ENCODE results near the gene ANO7.
A peak's percentile ranks its signal among the peaks of the same experiment; 100 is the strongest.

Gene ANO7

DNA sequence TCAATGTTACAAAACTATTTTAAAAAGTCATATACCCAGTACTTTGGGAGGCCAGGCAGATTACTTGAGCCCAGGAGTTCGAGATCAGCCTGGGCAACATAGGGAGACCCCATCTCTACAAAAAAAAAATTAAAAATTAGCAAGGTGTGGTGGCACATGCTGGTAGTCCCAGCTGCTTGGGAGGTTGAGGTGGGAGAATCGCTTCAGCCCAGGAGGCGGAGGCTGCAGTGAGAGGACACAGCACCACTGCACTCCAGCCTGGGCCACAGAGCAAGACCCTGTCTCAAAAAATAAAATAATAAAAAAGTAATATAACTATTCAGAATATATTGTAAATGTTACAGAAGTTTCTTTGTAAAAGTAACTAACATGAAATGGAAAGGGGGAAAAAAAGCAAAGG lies 41.1 kb upstream of the ANO7 start:
- no peak for TF ChIP-seq CTCF (conservative IDR thresholded peaks at IDR 0.05)
- H3K27ac ChIP-seq: peak overlapping the region; percentile 83; the same call in 1 of the 2 replicates

- peak overlapping the region; percentile 83 for H3K27ac ChIP-seq
- TF ChIP-seq CTCF (conservative IDR thresholded peaks at IDR 0.05): no peak
Measured at GRCh38 chr2:241148239-241148638, 40.2 kb upstream of the ANO7 start.

DNA sequence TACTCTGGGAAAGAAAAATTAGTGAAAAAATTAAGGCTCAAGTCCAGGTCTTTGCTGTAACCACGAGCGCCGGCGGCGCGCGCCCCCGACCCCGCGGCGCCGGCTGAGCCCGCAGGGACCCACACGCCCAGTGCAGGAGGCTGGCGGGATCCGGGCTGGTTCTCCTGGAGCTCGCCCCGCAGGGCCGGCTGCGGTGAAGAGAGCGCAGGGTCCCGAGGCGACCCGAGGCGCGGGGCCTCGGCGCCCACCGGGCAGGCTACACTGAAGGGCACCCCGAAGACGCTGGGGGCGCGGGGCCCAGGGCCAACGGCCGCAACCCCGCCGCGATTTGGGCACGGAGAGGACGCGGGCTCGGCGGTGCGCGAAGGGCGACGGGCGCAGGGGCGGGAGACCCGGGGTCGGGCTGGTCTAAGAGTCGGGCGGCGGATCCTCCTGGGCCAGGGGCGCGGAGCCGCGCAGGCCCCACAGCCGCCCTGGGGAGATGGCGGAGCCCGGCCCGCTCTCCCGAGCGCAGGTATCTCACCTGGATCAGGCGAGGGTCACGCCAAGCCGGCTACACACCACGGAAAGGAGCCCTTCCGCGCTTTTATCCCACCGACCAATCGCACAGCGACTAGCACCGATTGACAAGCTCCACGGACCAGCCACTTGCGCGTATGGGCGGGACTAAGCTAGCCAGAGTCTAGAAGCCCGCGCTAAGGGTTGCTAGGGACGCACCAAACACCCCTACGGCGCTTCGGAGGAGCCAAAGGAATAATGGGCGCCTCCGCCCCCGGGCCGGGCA lies 39.4 kb upstream of the ANO7 start, which contains the start of gene PASK:
PASK (minus strand) TSS at position 582 of the 784 bp plus-strand sequence. CDS start 6,440 bp downstream, outside the sequence.
- TF ChIP-seq CTCF (conservative IDR thresholded peaks at IDR 0.05): no peak
- H3K27ac ChIP-seq: peak within 1 kb of the TSS; percentile 83

DNA sequence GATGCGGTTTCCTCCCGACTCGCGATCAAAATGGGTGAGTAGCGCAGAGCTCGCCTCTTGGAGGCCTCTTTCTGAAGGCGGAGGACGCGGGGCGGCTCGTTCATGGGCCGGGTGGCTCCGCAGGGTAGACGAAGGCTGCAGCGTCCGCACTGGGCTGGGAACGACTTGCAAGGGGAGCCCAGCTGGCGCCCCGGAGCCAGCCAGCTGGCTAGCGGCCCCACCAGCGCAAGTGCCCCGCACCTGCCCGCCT lies 38.9 kb upstream of the ANO7 start:
- peak overlapping the region; percentile 83 for H3K27ac ChIP-seq
- TF ChIP-seq CTCF (conservative IDR thresholded peaks at IDR 0.05): no peak

DNA sequence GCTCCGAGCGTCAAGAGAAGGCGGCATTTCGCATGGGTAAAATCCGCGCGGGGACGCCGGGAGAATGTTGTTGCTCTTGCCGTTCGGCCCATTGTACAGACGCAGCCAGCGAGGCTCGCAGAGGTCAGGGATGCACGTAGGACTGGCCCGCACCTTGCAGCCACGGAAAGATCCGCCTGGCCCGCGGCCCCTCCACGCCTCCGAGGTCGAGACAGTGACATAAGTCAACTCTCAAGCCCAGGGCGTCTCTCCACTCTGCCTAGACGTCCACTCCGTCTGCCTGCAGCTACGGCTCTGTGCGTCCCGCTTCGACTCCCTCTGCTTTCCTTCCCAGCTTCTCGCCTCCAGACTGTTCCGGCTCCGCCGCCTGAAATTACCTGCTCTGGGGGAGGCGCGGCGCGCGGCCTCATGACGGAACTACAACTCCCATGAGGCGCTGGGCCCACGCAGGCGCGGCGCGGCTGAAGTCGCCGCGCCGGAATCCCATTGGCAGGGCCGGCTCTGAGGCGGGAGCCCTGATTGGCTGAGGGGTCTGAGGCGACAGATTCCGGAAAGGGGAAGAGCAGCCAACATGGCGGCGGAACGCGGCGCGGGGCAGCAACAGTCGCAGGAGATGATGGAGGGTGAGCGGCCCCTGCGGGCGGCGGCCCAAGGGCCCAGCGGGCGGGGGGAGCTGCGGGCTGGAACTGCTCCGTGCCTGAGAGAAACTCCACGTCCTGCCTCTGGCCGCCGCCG lies 38.4 kb upstream of the ANO7 start, which contains the start of gene PPP1R7:
PPP1R7 (plus strand) TSS at position 543 of the 735 bp plus-strand sequence; CDS start at position 572, 29 bp downstream.
- peak within 1 kb of the TSS; percentile 83 for H3K27ac ChIP-seq

GRCh38 chr2:241150660-241151530 lies 37.6 kb upstream of the ANO7 start:
- peak overlapping the region; percentile 83 for H3K27ac ChIP-seq
- TF ChIP-seq CTCF (conservative IDR thresholded peaks at IDR 0.05): no peak

More for the DNA sequence above, 38.4 kb upstream of the ANO7 start, which contains the start of gene PPP1R7:
- TF ChIP-seq CTCF (conservative IDR thresholded peaks at IDR 0.05): no peak
